Prostate gland (tissue), 2 donors: ENCODE measurements around the gene CLCF1. TPM values are rescaled to one million over a fixed set of nuclear protein-coding genes. Genes with fewer than 3 reads are reported as not detected.

Experiments used
- DNase-seq: peaks from one replicate; pipeline ENCODE4 v3.0.0-alpha.2; 2019; ENCODE audit warnings: low spot score
- H3K27ac ChIP-seq, 2 donors: fragments of 200-600 bp; sonication (generic); 2 replicates each; pipeline ENCODE4 v1.5.1; 2017 to 2019
- H3K27me3 ChIP-seq: fragments of 200-600 bp; sonication (generic); replicated peaks from 2 replicates; pipeline ENCODE4 v1.5.1; 2019; ENCODE audit not compliant: insufficient read depth
- H3K36me3 ChIP-seq, 2 donors: fragments of 200-600 bp; sonication (generic); 1 replicate in 1 of 2; 2 replicates in 1 of 2; pipeline versions ENCODE4 v1.5.1 to v1.8.1; 2017 to 2019
- H3K4me1 ChIP-seq: fragments of 200-600 bp; sonication (generic); replicated peaks from 2 replicates; pipeline ENCODE4 v1.5.1; 2019
- H3K4me3 ChIP-seq, 2 donors: fragments of 200-600 bp; sonication (generic); 2 replicates each; pipeline ENCODE4 v1.5.1; 2017 to 2019
- H3K9me3 ChIP-seq: fragments of 200-600 bp; sonication (generic); 2 replicates; pipeline ENCODE4 v1.5.1; 2017
- POLR2A ChIP-seq: fragments of 450-650 bp; IDR thresholded peaks from one replicate; pipeline ENCODE4 v1.6.1; 2016; ENCODE audit warnings: antibody characterized with exemption, mild to moderate bottlenecking
- POLR2AphosphoS5 ChIP-seq: sonication (generic); formaldehyde crosslinking; IDR thresholded peaks from one replicate; pipeline ENCODE4 v1.6.1; 2017; ENCODE audit warnings: antibody characterized with exemption
- WGBS: methylation state at CpG from one replicate; pipeline ENCODE4 v1.1.5; 2018; 5-methylcytosine and 5-hydroxymethylcytosine counted together
- intact Hi-C: fragments of 100-400 bp; cut with DNase I; formaldehyde crosslinking; loops from one replicate; pipeline ENCODE4 v1.14.2; 2022
- total RNA-seq, 2 donors: library from RNA; depleted of rRNA; stranded (reverse); fragments of >200 nt; gene quantifications; one replicate each; pipeline ENCODE4 v1.1.0, GENCODE V29; 2016
- TF ChIP-seq, protein P1 (sequence below), 4 experiments: fragments of 200-600 bp in 2 of 4; fragments of 450-650 bp in 2 of 4; sonication (generic) in 2 of 4; IDR thresholded peaks; 1 replicate in 3 of 4; 2 replicates in 1 of 4; pipeline ENCODE4 v1.5.1; 2016 to 2019; ENCODE audit warnings: antibody characterized with exemption in 4 of 4, mild to moderate bottlenecking in 2 of 4, moderate library complexity in 2 of 4

CLCF1 gene
- total RNA-seq, 2 donors from 2014 or later = 2.5 to 2.6 TPM

- Histone ChIP-seq H3K9me3 (no peaks in the 10 kb centered on the region), H3K4me3 (no peak overlapping the region), H3K27ac (peak overlapping the region; percentile 54 to 56), H3K36me3 (no peaks in the 10 kb centered on the region), H3K4me1 (peaks cover 30% of the 10 kb centered on the region), H3K27me3 (no peaks in the 10 kb centered on the region)
- WGBS = 37% methylated on average over 14 of the region's 14 CpGs
- intact Hi-C loops = no loop called here
- no peak for DNase-seq
- TF ChIP-seq POLR2AphosphoS5 = no peak
- TF ChIP-seq, protein P1, sequence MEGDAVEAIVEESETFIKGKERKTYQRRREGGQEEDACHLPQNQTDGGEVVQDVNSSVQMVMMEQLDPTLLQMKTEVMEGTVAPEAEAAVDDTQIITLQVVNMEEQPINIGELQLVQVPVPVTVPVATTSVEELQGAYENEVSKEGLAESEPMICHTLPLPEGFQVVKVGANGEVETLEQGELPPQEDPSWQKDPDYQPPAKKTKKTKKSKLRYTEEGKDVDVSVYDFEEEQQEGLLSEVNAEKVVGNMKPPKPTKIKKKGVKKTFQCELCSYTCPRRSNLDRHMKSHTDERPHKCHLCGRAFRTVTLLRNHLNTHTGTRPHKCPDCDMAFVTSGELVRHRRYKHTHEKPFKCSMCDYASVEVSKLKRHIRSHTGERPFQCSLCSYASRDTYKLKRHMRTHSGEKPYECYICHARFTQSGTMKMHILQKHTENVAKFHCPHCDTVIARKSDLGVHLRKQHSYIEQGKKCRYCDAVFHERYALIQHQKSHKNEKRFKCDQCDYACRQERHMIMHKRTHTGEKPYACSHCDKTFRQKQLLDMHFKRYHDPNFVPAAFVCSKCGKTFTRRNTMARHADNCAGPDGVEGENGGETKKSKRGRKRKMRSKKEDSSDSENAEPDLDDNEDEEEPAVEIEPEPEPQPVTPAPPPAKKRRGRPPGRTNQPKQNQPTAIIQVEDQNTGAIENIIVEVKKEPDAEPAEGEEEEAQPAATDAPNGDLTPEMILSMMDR (IDR thresholded peaks at IDR 0.05) = no peak
- TF ChIP-seq POLR2A = no peak
Observed at GRCh38 chr11:67370351-67371076, 2.9 kb downstream of the CLCF1 start.

DNA sequence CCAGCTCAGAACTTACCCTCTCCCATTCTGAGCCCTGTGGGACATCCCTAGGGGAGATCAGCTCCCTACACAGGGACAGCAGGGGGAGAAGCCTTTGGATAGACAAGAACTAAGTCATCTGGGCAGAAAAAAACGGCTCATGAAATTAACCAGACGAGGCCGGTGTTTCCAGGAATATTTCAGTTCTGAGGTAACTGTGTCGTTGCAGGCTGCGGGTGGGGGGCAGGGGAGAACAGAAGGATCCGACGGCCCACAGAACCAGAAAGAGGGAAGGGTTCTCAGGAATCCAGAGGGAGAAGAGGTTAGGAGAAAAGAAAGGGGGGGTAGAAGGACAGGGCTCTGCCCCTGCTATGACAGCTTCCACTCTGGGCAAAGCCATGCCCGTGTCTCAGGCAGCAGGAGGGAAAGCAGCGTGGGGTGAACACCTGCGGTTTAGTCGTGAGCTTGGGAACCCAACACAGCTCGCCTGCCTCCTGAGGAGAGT, 3.6 kb downstream of the CLCF1 start:
- TF ChIP-seq POLR2AphosphoS5 (no peak), POLR2A (no peak)
- TF ChIP-seq, protein P1 (IDR thresholded peaks at IDR 0.05) = no peak
- WGBS = 35% methylated on average over 12 of the region's 12 CpGs
- H3K27me3 ChIP-seq = no peaks in the 10 kb centered on the region
- H3K9me3 ChIP-seq = no peaks in the 10 kb centered on the region
- intact Hi-C loops = no loop called here
- H3K36me3 ChIP-seq = no peaks in the 10 kb centered on the region
- H3K4me1 ChIP-seq = peaks cover 30% of the 10 kb centered on the region
- no peak overlapping the region for H3K4me3 ChIP-seq
- peak overlapping the region; percentile 54 to 56 for H3K27ac ChIP-seq
- no peak for DNase-seq

GRCh38 chr11:67369275-67369674, 4.1 kb downstream of the CLCF1 start:
- DNase-seq = no peak
- TF ChIP-seq, protein P1 (IDR thresholded peaks at IDR 0.05) = no peak
- no peak for TF ChIP-seq POLR2A
- no peak for TF ChIP-seq POLR2AphosphoS5
- no peaks in the 10 kb centered on the region for H3K36me3 ChIP-seq
- 92% methylated on average over 8 of the region's 8 CpGs for WGBS
- no peak overlapping the region for H3K4me3 ChIP-seq
- H3K27me3 ChIP-seq = no peaks in the 10 kb centered on the region
- H3K9me3 ChIP-seq = no peaks in the 10 kb centered on the region
- peaks cover 30% of the 10 kb centered on the region for H3K4me1 ChIP-seq
- peak overlapping the region in 1 of 2 donors; percentile 56 for H3K27ac ChIP-seq
- intact Hi-C loops = no loop called here

DNA sequence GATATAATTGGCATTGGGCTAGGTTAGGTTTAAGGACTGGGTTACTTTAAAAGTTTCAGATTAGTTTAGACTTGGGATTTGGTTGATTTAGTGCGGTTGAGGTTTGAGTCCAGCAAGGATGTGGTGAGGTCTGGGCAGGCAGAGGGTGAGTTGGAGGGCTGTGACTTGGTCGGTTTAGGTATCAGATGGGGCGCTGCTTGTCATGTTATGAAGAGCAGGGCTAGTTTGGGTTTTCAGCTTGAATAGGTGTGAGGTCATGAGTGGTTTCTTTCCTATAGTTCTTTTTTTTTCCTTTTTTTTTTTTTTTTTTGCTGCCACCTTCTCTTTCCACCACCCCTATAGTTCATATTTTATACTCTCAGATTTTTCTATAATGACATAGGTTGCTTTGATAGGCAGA, 4.8 kb downstream of the CLCF1 start:
- H3K27me3 ChIP-seq = no peaks in the 10 kb centered on the region
- no peak overlapping the region for H3K27ac ChIP-seq
- H3K4me1 ChIP-seq = peaks cover 26% of the 10 kb centered on the region
- H3K9me3 ChIP-seq = no peaks in the 10 kb centered on the region
- intact Hi-C loops = no loop called here
- H3K36me3 ChIP-seq = no peaks in the 10 kb centered on the region
- no peak for TF ChIP-seq POLR2A
- no peak for TF ChIP-seq POLR2AphosphoS5
- TF ChIP-seq, protein P1 (IDR thresholded peaks at IDR 0.05) = no peak
- no peak for DNase-seq
- H3K4me3 ChIP-seq = no peak overlapping the region
- 88% methylated on average over 3 of the region's 3 CpGs for WGBS

- no peak for DNase-seq
- intact Hi-C loops = no loop called here
- 54% methylated on average over 7 of the region's 7 CpGs for WGBS
- TF ChIP-seq POLR2AphosphoS5 (no peak), POLR2A (no peak)
- TF ChIP-seq, protein P1 (IDR thresholded peaks at IDR 0.05) = no peak
- H3K36me3 ChIP-seq = no peaks in the 10 kb centered on the region
- no peaks in the 10 kb centered on the region for H3K9me3 ChIP-seq
- no peak overlapping the region for H3K4me3 ChIP-seq
- no peaks in the 10 kb centered on the region for H3K27me3 ChIP-seq
- peak overlapping the region in 1 of 2 donors; percentile 32 for H3K27ac ChIP-seq
- peaks cover 26% of the 10 kb centered on the region for H3K4me1 ChIP-seq
Observed at GRCh38 chr11:67367761-67368227, 5.6 kb downstream of the CLCF1 start.
